Measurements from ENCODE around the gene GTF3A. TPM values are rescaled to one million over a fixed set of nuclear protein-coding genes. Genes with fewer than 3 reads are reported as not detected.
A peak's percentile ranks its signal among the peaks of the same experiment; 100 is the strongest.

Gene GTF3A
- total and polyA plus RNA-seq, 9 of the 15 experiments (the other 6 are each of a cell fraction or from before 2014, with no cell fraction given) = 47.5 to 303 (median 174) TPM

- Histone ChIP-seq H3K9ac (ENCODE audit: insufficient read depth in 1 of 2, low read depth in 2 of 2, low read length in 2 of 2) (no peak overlapping the region), H3K27ac (ENCODE audit: extremely low read depth, low read depth, low read length) (no peak overlapping the region), H3K4me2 (ENCODE audit: insufficient read depth, low read length) (no peak overlapping the region), H3K4me1 (replicated peaks in 1 of 2; ENCODE audit: control insufficient read depth in 2 of 2, insufficient read depth in 2 of 2, low read length in 2 of 2) (no peaks in the 10 kb centered on the region; a peak in 1 of 5 replicates), H2AFZ (ENCODE audit: low read depth, low read length) (no peak overlapping the region), H3K9me3 (replicated peaks; ENCODE audit: control insufficient read depth, insufficient read depth, low read depth, low read length) (no peaks in the 10 kb centered on the region), H3K79me2 (ENCODE audit: control insufficient read depth, insufficient read depth, low read length) (no peaks in the 10 kb centered on the region), H4K20me1 (replicated peaks; ENCODE audit: control insufficient read depth, insufficient read depth, low read length) (no peaks in the 10 kb centered on the region), H3K4me3 (no peak overlapping the region), H3K36me3 (ENCODE audit: control insufficient read depth, insufficient read depth, low read length) (no peaks in the 10 kb centered on the region), H3K9me1 (ENCODE audit: control insufficient read depth, insufficient read depth, low read length) (no peaks in the 10 kb centered on the region), H3K27me3 (ENCODE audit: control insufficient read depth in 2 of 2, insufficient read depth in 2 of 2, low read length in 2 of 2) (peaks cover 0 to 6% of the 10 kb centered on the region in 2 experiments; a peak in 2 of 5 replicates)
- TF ChIP-seq, protein P1, sequence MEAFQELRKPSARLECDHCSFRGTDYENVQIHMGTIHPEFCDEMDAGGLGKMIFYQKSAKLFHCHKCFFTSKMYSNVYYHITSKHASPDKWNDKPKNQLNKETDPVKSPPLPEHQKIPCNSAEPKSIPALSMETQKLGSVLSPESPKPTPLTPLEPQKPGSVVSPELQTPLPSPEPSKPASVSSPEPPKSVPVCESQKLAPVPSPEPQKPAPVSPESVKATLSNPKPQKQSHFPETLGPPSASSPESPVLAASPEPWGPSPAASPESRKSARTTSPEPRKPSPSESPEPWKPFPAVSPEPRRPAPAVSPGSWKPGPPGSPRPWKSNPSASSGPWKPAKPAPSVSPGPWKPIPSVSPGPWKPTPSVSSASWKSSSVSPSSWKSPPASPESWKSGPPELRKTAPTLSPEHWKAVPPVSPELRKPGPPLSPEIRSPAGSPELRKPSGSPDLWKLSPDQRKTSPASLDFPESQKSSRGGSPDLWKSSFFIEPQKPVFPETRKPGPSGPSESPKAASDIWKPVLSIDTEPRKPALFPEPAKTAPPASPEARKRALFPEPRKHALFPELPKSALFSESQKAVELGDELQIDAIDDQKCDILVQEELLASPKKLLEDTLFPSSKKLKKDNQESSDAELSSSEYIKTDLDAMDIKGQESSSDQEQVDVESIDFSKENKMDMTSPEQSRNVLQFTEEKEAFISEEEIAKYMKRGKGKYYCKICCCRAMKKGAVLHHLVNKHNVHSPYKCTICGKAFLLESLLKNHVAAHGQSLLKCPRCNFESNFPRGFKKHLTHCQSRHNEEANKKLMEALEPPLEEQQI (IDR thresholded peaks at IDR 0.05) = no peak
- TF ChIP-seq MGA (IDR thresholded peaks at IDR 0.05) (0 out of 2 replicates have a peak, but pooled peaks have one; percentile 19), L3MBTL2 (IDR thresholded peaks at IDR 0.05) (peak; percentile 38; the same call in 1 of the 2 replicates)
- WGBS (ENCODE audit: insufficient coverage, low coverage, missing lambda C conversion rate) = 10% methylated on average over 5 of the region's 6 CpGs
- ATAC-seq (no peak; the same call in 2 of the 3 replicates), FAIRE-seq (no peak), DNase-seq (ENCODE audit: extremely low read depth in 1 of 4, low spot score in 3 of 4) (no peak)
- CTCF ChIA-PET (ENCODE audit: low intra/inter-chr PET ratio) = no interaction called here
- BruUV-seq (replicated peaks) = no TSS peak
- in situ Hi-C loops (cut with MboI) (no loop called here), intact Hi-C loops (cut with micrococcal nuclease) (no loop called here)
- POLR2A ChIA-PET = no interaction called here
Measured at GRCh38 chr13:27463500-27463899, 39.1 kb downstream of the GTF3A start.

Measured in K562 (cell line).